Measurements from ENCODE around the gene ZBTB5.

ZBTB5 gene

DNA sequence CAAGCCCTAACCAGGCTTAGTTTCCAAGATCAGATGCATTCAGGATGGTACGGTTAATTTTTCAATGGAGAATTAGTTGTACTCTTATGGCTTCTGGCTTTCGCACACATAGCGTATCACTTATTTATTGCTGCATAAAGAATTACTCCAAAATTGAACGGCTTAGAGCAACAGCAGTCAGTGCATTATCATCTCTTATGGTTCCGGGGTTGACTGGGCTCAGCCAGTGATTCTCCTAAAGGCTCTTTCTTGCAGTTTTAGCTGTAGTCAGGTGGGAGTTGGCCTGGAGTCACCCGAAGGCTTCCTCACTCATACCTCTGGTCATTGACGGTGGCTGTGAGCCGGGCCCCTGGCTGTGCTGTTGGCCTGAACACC is 43.3 kb downstream of the ZBTB5 start:
- H3K4me3 ChIP-seq (ENCODE audit: low read depth, low read length), result peak overlapping the region; percentile 91
- no peak for TF ChIP-seq CTCF (IDR thresholded peaks at IDR 0.05; ENCODE audit: low read depth, low read length)

DNA sequence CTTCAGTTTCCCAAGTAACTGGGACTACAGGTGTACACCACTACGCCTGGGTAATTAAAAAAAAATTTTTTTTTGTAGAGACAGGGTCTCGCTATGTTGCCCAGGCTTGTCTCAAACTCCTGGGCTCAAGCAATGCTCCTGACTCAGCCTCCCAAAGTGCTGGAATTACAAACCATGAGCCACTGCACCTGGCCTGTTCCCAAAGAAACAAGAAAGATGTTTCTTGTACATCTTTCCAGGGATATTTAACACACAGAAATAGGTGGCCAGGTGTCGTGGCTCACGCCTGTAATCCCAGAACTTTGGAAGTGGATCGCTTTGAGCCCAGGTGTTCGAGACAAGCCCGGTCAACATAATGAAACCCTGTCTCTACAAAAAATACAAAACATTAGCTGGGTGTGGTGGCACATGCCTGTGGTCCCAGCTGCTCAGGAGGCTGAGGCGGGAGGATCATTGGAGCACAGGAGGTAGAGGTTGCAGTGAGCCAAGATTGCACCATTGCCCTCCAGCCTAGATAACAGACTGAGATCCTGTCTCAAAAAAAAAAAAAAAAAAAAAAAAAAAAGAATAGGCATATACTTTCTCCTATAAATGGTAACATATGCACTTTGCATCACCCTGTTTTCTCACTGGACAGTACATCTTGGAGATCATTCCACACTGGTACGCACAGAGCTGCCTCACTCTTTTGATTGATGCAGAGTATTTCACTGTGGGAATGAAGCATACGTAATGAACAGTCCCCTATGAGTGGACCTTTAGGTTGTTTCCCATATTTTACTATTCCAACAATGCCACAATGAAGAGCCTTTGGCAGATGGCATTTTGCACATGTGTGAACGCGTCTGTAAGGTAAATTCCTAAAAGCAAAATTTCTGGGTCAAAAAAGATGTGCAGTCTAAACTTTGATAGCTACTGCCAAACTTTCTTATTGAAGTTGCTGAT is 44.7 kb downstream of the ZBTB5 start:
- no peak overlapping the region for H3K4me3 ChIP-seq (ENCODE audit: low read depth, low read length)
- TF ChIP-seq CTCF (IDR thresholded peaks at IDR 0.05; ENCODE audit: low read depth, low read length), result no peak

GRCh38 chr9:37419204-37419603 is 46.0 kb downstream of the ZBTB5 start:
- TF ChIP-seq CTCF (IDR thresholded peaks at IDR 0.05; ENCODE audit: low read depth, low read length), result no peak

GRCh38 chr9:37417857-37418618 is 47.2 kb downstream of the ZBTB5 start:
- no peak for TF ChIP-seq CTCF (IDR thresholded peaks at IDR 0.05; ENCODE audit: low read depth, low read length)
- H3K4me3 ChIP-seq (ENCODE audit: low read depth, low read length), result no peak overlapping the region

More at GRCh38 chr9:37419204-37419603, 46.0 kb downstream of the ZBTB5 start:
- no peak overlapping the region for H3K4me3 ChIP-seq (ENCODE audit: low read depth, low read length)

GRCh38 chr9:37417252-37417803 is 47.9 kb downstream of the ZBTB5 start:
- H3K4me3 ChIP-seq (ENCODE audit: low read depth, low read length), result no peak overlapping the region
- TF ChIP-seq CTCF (IDR thresholded peaks at IDR 0.05; ENCODE audit: low read depth, low read length), result no peak

DNA sequence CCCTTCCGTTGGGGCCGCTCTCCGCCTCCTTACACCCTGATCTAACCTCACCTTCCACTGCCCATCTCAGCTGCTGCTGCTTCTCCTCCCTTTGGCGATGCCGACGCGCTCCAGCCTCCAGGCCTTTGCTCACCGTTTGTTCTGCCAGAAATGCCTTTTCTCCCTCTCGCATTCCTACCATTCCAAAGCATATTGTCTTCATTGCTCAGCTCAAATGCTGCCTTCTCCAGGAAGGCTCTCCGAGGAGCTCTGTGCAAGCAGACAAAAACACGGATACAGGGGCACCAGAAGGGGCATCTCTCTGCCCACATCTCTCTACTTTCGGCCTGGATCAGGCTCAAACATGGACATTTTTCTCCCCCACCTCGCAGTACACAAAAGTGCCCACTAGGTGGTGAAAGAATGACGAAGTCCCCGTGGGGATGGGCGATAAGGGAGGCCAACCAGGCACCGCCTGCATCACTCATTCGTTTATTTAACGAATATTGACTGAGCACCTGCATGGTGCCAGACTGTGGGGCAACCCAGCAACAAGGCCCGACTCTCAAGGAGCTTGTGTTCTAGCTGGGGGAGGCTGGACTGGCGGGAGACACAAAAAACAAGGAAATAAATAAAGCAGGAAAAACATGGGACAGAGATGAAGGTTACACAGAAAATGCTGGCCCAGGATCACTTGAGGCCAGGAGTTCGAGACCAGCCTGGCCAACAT is 50.1 kb downstream of the ZBTB5 start:
- H3K4me3 ChIP-seq (ENCODE audit: low read depth, low read length), result no peak overlapping the region
- TF ChIP-seq CTCF (IDR thresholded peaks at IDR 0.05; ENCODE audit: low read depth, low read length), result peak; percentile 67

All from WI38 (cell line).